BLaER1 treated with 17β-estradiol and CSF1 and Interleukin-3, amounts not matched to agents 10 nM and 100 nM (cell line): ENCODE results near the gene COMMD6.

Experiments used
- H3K27ac ChIP-seq, 11 experiments: shearing (Covaris generic); formaldehyde crosslinking; 2 replicates each; pipeline ENCODE4 v1.8.1; 2022
- H3K27me3 ChIP-seq, 11 experiments: shearing (Covaris generic); formaldehyde crosslinking; 2 replicates each; pipeline ENCODE4 v1.8.1; 2022
- H3K36me3 ChIP-seq, 11 experiments: shearing (Covaris generic); formaldehyde crosslinking; 2 replicates each; pipeline ENCODE4 v1.8.1; 2022
- H3K4me1 ChIP-seq, 10 experiments: shearing (Covaris generic); formaldehyde crosslinking; 2 replicates each; pipeline ENCODE4 v1.8.1; 2022
- H3K4me2 ChIP-seq, 11 experiments: shearing (Covaris generic); formaldehyde crosslinking; 2 replicates each; pipeline ENCODE4 v1.8.1; 2022
- H3K4me3 ChIP-seq, 10 experiments: shearing (Covaris generic); formaldehyde crosslinking; 2 replicates each; pipeline ENCODE4 v1.8.1; 2022
- H3K9ac ChIP-seq, 11 experiments: shearing (Covaris generic); formaldehyde crosslinking; 2 replicates each; pipeline ENCODE4 v1.8.1; 2022
- H3K9me3 ChIP-seq, 11 experiments: shearing (Covaris generic); formaldehyde crosslinking; replicated peaks in 1 of 11; 2 replicates each; pipeline ENCODE4 v1.8.1; 2022
- H4K20me1 ChIP-seq, 11 experiments: shearing (Covaris generic); formaldehyde crosslinking; 2 replicates each; pipeline ENCODE4 v1.8.1; 2022
- Cebpa-rat ChIP-seq, 11 experiments: shearing (Covaris generic); IDR thresholded peaks; 2 replicates each; pipeline ENCODE4 v1.8.1; 2022

The COMMD6 gene

GRCh38 chr13:75495938-75496337, 41.7 kb downstream of the COMMD6 start:
- H3K27me3 ChIP-seq, result peaks cover 0 to 4% (median 0%) of the 10 kb centered on the region in 11 experiments; a peak in 1 of 22 replicates
- H4K20me1 ChIP-seq, result no peaks in the 10 kb centered on the region
- H3K9me3 ChIP-seq, result peaks cover 0 to 13% (median 5%) of the 10 kb centered on the region in 11 experiments; a peak in 10 of 22 replicates
- TF ChIP-seq Cebpa-rat (IDR thresholded peaks at IDR 0.05), result no peak
- no peak overlapping the region for H3K4me2 ChIP-seq
- peaks cover 0 to 8% (median under 1%) of the 10 kb centered on the region in 10 experiments; a peak in 9 of 20 replicates for H3K4me1 ChIP-seq
- H3K36me3 ChIP-seq, result no peaks in the 10 kb centered on the region
- no peak overlapping the region for H3K4me3 ChIP-seq
- H3K27ac ChIP-seq, result peak overlapping the region in 1 of 11 experiments; percentile 15; a peak in 1 of 22 replicates
- no peak overlapping the region for H3K9ac ChIP-seq

GRCh38 chr13:75494491-75494890, 43.1 kb downstream of the COMMD6 start:
- Histone ChIP-seq H3K9me3 (peaks cover 0 to 13% (median 5%) of the 10 kb centered on the region in 11 experiments; a peak in 10 of 22 replicates), H3K27ac (no peak overlapping the region), H3K9ac (no peak overlapping the region), H3K27me3 (peaks cover 0 to 4% (median 0%) of the 10 kb centered on the region in 11 experiments; a peak in 1 of 22 replicates), H3K36me3 (no peaks in the 10 kb centered on the region), H3K4me3 (no peak overlapping the region), H3K4me2 (no peak overlapping the region), H3K4me1 (peaks cover 5 to 23% (median 15%) of the 10 kb centered on the region in 10 experiments; a peak in 19 of 20 replicates), H4K20me1 (no peaks in the 10 kb centered on the region)
- no peak for TF ChIP-seq Cebpa-rat (IDR thresholded peaks at IDR 0.05)

- no peak overlapping the region; a peak in 1 of 22 replicates for H3K27ac ChIP-seq
- no peak for TF ChIP-seq Cebpa-rat (IDR thresholded peaks at IDR 0.05)
- no peak overlapping the region for H3K4me3 ChIP-seq
- H3K4me1 ChIP-seq, result peaks cover 9 to 35% (median 23%) of the 10 kb centered on the region in 10 experiments; a peak in 19 of 20 replicates
- H3K4me2 ChIP-seq, result no peak overlapping the region
- H3K9me3 ChIP-seq, result peaks cover 0 to 13% (median 5%) of the 10 kb centered on the region in 11 experiments; a peak in 10 of 22 replicates
- H3K9ac ChIP-seq, result no peak overlapping the region
- H3K27me3 ChIP-seq, result peaks cover 0 to 4% (median 0%) of the 10 kb centered on the region in 11 experiments; a peak in 1 of 22 replicates
- H3K36me3 ChIP-seq, result no peaks in the 10 kb centered on the region
- no peaks in the 10 kb centered on the region for H4K20me1 ChIP-seq
Measured at GRCh38 chr13:75493156-75493555, 44.5 kb downstream of the COMMD6 start.

GRCh38 chr13:75492389-75492788, 45.3 kb downstream of the COMMD6 start:
- H3K4me1 ChIP-seq, result peaks cover 12 to 43% (median 28%) of the 10 kb centered on the region in 10 experiments
- peaks cover 0 to 4% (median 0%) of the 10 kb centered on the region in 11 experiments; a peak in 1 of 22 replicates for H3K27me3 ChIP-seq
- H3K9me3 ChIP-seq, result peaks cover 0 to 13% (median 5%) of the 10 kb centered on the region in 11 experiments; a peak in 10 of 22 replicates
- no peaks in the 10 kb centered on the region for H4K20me1 ChIP-seq
- H3K36me3 ChIP-seq, result no peaks in the 10 kb centered on the region
- peak overlapping the region in 2 of 11 experiments; percentile 6 to 86; a peak in 2 of 22 replicates for H3K27ac ChIP-seq
- peak overlapping the region in 2 of 11 experiments; percentile 34 to 45; a peak in 3 of 22 replicates for H3K4me2 ChIP-seq
- H3K4me3 ChIP-seq, result no peak overlapping the region
- peak in 8 of 11 experiments; percentile 24 to 84 (median 63); a peak in 10 of 22 replicates for TF ChIP-seq Cebpa-rat (IDR thresholded peaks at IDR 0.05)
- no peak overlapping the region for H3K9ac ChIP-seq

GRCh38 chr13:75491376-75491775, 46.3 kb downstream of the COMMD6 start:
- Histone ChIP-seq H3K36me3 (no peaks in the 10 kb centered on the region), H3K27ac (peak overlapping the region in 5 of 11 experiments; percentile 78 to 89 (median 86); a peak in 8 of 22 replicates), H3K27me3 (peaks cover 0 to 4% (median 0%) of the 10 kb centered on the region in 11 experiments; a peak in 1 of 22 replicates), H3K4me3 (no peak overlapping the region), H3K4me2 (peak overlapping the region in 1 of 11 experiments; percentile 86; a peak in 1 of 22 replicates), H3K9me3 (peaks cover 0 to 13% (median 5%) of the 10 kb centered on the region in 11 experiments; a peak in 10 of 22 replicates), H3K9ac (no peak overlapping the region), H4K20me1 (no peaks in the 10 kb centered on the region), H3K4me1 (peaks cover 22 to 53% (median 38%) of the 10 kb centered on the region in 10 experiments)
- TF ChIP-seq Cebpa-rat (IDR thresholded peaks at IDR 0.05), result no peak

GRCh38 chr13:75489502-75490263, 48.0 kb downstream of the COMMD6 start:
- Histone ChIP-seq H3K4me1 (peaks cover 35 to 70% (median 55%) of the 10 kb centered on the region in 10 experiments), H3K27ac (peak overlapping the region in 9 of 11 experiments; percentile 48 to 89 (median 85); a peak in 17 of 22 replicates), H3K4me2 (peak overlapping the region; percentile 33 to 88 (median 72)), H4K20me1 (no peaks in the 10 kb centered on the region), H3K27me3 (no peaks in the 10 kb centered on the region), H3K36me3 (no peaks in the 10 kb centered on the region), H3K4me3 (peak overlapping the region in 1 of 10 experiments; percentile 22; a peak in 4 of 20 replicates), H3K9me3 (peaks cover 0 to 13% (median 5%) of the 10 kb centered on the region in 11 experiments; a peak in 10 of 22 replicates), H3K9ac (peak overlapping the region in 9 of 11 experiments; percentile 1 to 73 (median 66); a peak in 16 of 22 replicates)
- TF ChIP-seq Cebpa-rat (IDR thresholded peaks at IDR 0.05), result peak in 4 of 11 experiments; percentile 20 to 89 (median 77); a peak in 7 of 22 replicates

GRCh38 chr13:75486146-75487062, 51.2 kb downstream of the COMMD6 start:
- no peaks in the 10 kb centered on the region for H3K27me3 ChIP-seq
- H3K4me1 ChIP-seq, result peaks cover 42 to 84% (median 64%) of the 10 kb centered on the region in 10 experiments

More at GRCh38 chr13:75486146-75487062, 51.2 kb downstream of the COMMD6 start:
- H3K36me3 ChIP-seq, result no peaks in the 10 kb centered on the region
- H3K4me3 ChIP-seq, result peak overlapping the region in 3 of 10 experiments; percentile 10 to 14 (median 12); a peak in 3 of 20 replicates
- H3K27ac ChIP-seq, result peak overlapping the region in 9 of 11 experiments; percentile 8 to 69 (median 62); a peak in 16 of 22 replicates
- H4K20me1 ChIP-seq, result no peaks in the 10 kb centered on the region; a peak in 1 of 22 replicates
- H3K4me2 ChIP-seq, result peak overlapping the region; percentile 56 to 87 (median 78)
- no peaks in the 10 kb centered on the region for H3K9me3 ChIP-seq
- TF ChIP-seq Cebpa-rat (IDR thresholded peaks at IDR 0.05), result no peak
- peak overlapping the region in 7 of 11 experiments; percentile 11 to 53 (median 43); a peak in 12 of 22 replicates for H3K9ac ChIP-seq
